ENCODE results near the gene COPG2. TPM values are rescaled to one million over a fixed set of nuclear protein-coding genes. Genes with fewer than 3 reads are reported as not detected.
A peak's percentile ranks its signal among the peaks of the same experiment; 100 is the strongest.

Gene COPG2
- total and polyA plus RNA-seq, 2 of the 8 experiments (the other 6 are each of a cell fraction or from before 2014, with no cell fraction given), result 50.3 to 53.1 TPM

DNA sequence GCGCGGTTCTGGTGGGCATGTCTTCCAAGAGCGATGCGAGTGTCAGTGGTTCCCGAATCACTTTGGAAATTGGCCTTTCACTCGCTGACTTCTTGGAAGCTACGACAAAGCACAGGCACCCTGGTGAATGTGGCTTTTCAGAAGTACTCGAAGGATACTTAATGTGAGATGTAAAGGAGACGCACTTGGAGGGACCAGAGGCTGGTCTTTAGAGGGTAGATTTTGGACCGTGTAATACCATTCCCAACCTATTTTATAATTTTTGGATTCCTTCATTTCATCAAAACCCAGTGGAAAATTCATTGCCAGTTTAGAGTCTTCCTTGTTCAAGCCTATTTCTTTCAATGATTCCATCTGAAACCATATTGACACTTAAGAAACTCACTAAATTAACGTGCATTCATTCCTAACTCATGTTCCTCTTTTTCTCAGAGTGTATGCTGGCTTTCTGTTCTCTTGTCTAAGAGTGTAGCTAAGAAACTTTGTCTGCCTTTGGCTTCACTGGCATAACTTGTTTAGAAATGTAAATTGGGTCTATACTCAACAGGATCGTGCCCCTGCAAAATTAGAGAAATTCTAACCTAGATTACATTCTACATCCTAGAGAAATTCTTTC is 645 bp upstream of the COPG2 start:
- Histone ChIP-seq H3K9ac (replicated peaks in 1 of 4; ENCODE audit: extremely low read depth in 1 of 4, low read depth in 3 of 4, low read length in 3 of 4) (peak overlapping the region; percentile 5 to 54 (median 36); a peak in 4 of 7 replicates), H2AK5ac (ENCODE audit: low read depth, low read length) (no peak overlapping the region), H3K4me3 (ENCODE audit: extremely low read depth in 1 of 4, insufficient read depth in 2 of 4, low read depth in 3 of 4, low read length in 4 of 4) (peak overlapping the region; percentile 56 to 88 (median 74)), H3K4me2 (ENCODE audit: insufficient read depth in 1 of 2, low read depth in 2 of 2, low read length in 2 of 2) (peak overlapping the region; percentile 79 to 86), H3K27me3 (replicated peaks in 1 of 4; ENCODE audit: control insufficient read depth in 3 of 4, extremely low read depth in 1 of 4, insufficient read depth in 3 of 4, low read length in 3 of 4) (no peaks in the 10 kb centered on the region), H3K9me3 (ENCODE audit: insufficient read depth in 2 of 2, low read depth in 1 of 2, low read length in 1 of 2) (no peaks in the 10 kb centered on the region), H3K4me1 (replicated peaks in 1 of 4; ENCODE audit: control insufficient read depth in 3 of 4, insufficient read depth in 4 of 4, low read length in 3 of 4) (peaks cover 0 to 7% (median 0%) of the 10 kb centered on the region in 4 experiments; a peak in 1 of 7 replicates), H2BK12ac (ENCODE audit: low read depth, low read length) (no peak overlapping the region), H3K18ac (ENCODE audit: extremely low read depth, low read length) (no peak overlapping the region; the same call in 1 of the 2 replicates), H3K79me1 (ENCODE audit: low read depth, low read length) (no peaks in the 10 kb centered on the region), H2BK15ac (ENCODE audit: low read length) (no peak overlapping the region), H4K91ac (replicated peaks; ENCODE audit: insufficient read length, low read length) (no peak overlapping the region), H3K79me2 (ENCODE audit: control insufficient read depth in 1 of 2, insufficient read depth in 2 of 2, low read length in 2 of 2) (peaks cover 0 to 3% of the 10 kb centered on the region in 2 experiments; a peak in 1 of 4 replicates), H2BK120ac (replicated peaks; ENCODE audit: low read depth, low read length) (no peak overlapping the region), H2AFZ (ENCODE audit: low read length) (peak overlapping the region; percentile 86), H3K27ac (ENCODE audit: low read depth, low read length) (no peak overlapping the region), H3K56ac (replicated peaks; ENCODE audit: insufficient read length, low read depth, low read length) (no peak overlapping the region), H4K8ac (ENCODE audit: extremely low read depth, insufficient read depth, low read length) (peak overlapping the region; percentile 90; the same call in 1 of the 2 replicates), H2BK20ac (ENCODE audit: low read length) (no peak overlapping the region), H3K4ac (replicated peaks; ENCODE audit: insufficient read length, low read depth, low read length) (no peak overlapping the region), H3K23ac (ENCODE audit: insufficient read length) (no peak overlapping the region), H2BK5ac (ENCODE audit: low read depth, low read length) (no peak overlapping the region), H3K23me2 (ENCODE audit: low read depth, low read length) (peaks cover 2% of the 10 kb centered on the region; the same call in 1 of the 2 replicates), H4K5ac (ENCODE audit: insufficient read length, low read depth, low read length) (no peak overlapping the region), H3K14ac (ENCODE audit: insufficient read length) (no peak overlapping the region), H4K20me1 (replicated peaks in 1 of 2; ENCODE audit: control insufficient read depth in 1 of 2, insufficient read depth in 2 of 2, low read length in 2 of 2) (peaks cover 0 to 2% of the 10 kb centered on the region in 2 experiments), H3K36me3 (ENCODE audit: control insufficient read depth in 2 of 4, insufficient read depth in 4 of 4, low read length in 3 of 4) (peaks cover 0 to 19% (median 3%) of the 10 kb centered on the region in 4 experiments; a peak in 3 of 8 replicates)
- no peak for FAIRE-seq
- CTCF ChIA-PET (ENCODE audit: partially characterized antibody), result no interaction called here
- no peak for TF ChIP-seq GABPA (IDR thresholded peaks at IDR 0.05; ENCODE audit: borderline replicate concordance, insufficient read depth, low read length)
- TF ChIP-seq, protein P1, sequence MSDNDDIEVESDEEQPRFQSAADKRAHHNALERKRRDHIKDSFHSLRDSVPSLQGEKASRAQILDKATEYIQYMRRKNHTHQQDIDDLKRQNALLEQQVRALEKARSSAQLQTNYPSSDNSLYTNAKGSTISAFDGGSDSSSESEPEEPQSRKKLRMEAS (IDR thresholded peaks at IDR 0.05), result no peak
- no peak for TF ChIP-seq CTBP2 (IDR thresholded peaks at IDR 0.05; ENCODE audit: borderline replicate concordance, insufficient read depth, insufficient read length, low read length)
- POLR2A ChIA-PET (ENCODE audit: partially characterized antibody), result no interaction called here
- DNase-seq (ENCODE audit: low read depth in 1 of 2, low spot score in 2 of 2), result no peak
- 19% methylated on average over 12 of the region's 12 CpGs; no CpG with 5 or more reads in 1 of the 2 experiments for WGBS, 2 experiments (ENCODE audit: extremely low coverage in 1 of 2, insufficient coverage in 1 of 2, insufficient read length in 1 of 2, insufficient replicate concordance in 2 of 2, low coverage in 1 of 2, low lambda C conversion rate in 2 of 2, missing lambda C conversion rate in 1 of 2)

Data from H1 (cell line).